HG03135 (cell line): ENCODE measurements around the gene KIAA1217.

Experiments
- ATAC-seq: cut with Tn5 transposase; IDR thresholded peaks from one replicate; pipeline ENCODE4 v1.9.1; 2021; ENCODE audit warnings: mild to moderate bottlenecking, moderate library complexity; ENCODE audit not compliant: unreplicated experiment

The KIAA1217 gene

DNA sequence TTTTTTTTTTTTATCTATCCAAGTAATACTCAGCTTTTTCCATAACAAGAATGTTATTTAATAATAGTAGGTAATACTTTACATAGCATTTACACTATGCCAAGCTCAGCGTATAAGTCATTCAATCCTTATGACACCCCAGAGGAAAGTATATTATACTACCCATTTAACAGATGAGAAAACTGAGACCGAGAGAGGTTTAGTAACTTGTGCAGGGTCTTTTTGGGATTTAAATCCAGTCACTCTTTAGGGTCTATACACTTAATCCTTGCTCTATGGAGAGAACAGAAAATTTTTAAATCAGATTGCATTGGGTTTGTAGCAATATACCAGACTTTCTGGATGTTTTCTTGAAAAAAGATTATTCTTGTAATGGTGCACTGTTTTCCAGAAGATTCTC is 322.5 kb downstream of the KIAA1217 start:
- ATAC-seq: no peak

DNA sequence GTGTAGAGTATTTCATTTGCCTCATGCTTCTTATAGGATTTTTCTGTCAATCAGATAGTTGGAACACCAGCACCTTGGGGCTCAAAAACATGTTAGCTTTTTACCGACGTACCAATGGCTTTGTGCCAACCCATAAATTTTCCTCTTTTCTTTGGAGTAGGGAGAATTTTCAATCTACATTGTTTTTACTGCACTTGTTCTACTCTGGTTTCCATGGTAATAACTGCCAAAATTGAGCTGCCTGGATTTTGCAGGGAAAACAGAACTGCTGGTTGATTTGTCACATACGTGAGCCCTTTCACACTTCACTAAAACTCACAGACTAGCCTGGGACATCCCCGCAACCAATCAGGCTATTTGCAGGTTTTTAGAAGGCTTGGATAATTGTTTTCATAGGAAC is 325.0 kb downstream of the KIAA1217 start:
- no peak for ATAC-seq

DNA sequence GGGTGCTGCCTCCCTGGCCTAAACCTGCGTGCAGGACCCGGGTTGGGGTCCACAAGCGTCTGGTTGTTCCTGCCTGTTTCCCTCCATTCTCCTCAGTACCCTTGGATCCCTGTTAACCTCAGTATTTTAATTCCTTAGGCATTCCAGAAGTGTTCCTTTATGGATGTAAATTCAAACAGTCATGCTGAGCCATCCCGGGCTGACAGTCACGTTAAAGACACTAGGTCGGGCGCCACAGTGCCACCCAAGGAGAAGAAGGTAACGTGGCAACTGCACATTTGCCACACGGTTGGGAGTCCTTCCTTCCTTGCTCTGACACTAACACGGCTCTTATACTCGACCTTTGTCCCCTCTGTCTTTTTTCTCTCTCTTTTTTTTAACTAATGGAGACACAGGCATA is 327.7 kb downstream of the KIAA1217 start:
- ATAC-seq: no peak

DNA sequence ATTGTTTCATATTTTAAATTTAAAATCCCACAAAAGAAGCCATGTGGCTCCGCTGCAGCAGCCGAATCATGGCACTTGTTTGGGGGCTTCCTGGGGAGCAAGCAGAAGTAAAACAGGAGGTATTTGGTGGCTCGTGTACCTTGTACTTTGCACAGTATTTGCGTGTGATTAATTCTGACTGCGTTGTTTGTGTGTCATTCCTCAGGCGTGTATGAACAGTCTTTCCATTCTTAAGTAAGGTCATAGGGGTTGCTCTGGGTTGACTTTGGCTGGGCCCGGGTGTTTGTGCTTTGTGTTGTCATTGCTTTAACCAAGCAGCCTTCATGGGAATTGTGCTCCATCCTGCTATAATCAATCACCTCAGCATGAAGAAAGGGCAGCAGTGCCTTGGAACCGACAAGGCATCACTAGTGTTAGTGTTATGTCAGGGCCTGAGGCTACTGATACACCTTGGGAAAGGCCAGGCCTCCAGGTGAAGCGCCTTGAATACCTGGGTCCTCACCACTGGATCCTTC is 332.4 kb downstream of the KIAA1217 start:
- no peak for ATAC-seq

DNA sequence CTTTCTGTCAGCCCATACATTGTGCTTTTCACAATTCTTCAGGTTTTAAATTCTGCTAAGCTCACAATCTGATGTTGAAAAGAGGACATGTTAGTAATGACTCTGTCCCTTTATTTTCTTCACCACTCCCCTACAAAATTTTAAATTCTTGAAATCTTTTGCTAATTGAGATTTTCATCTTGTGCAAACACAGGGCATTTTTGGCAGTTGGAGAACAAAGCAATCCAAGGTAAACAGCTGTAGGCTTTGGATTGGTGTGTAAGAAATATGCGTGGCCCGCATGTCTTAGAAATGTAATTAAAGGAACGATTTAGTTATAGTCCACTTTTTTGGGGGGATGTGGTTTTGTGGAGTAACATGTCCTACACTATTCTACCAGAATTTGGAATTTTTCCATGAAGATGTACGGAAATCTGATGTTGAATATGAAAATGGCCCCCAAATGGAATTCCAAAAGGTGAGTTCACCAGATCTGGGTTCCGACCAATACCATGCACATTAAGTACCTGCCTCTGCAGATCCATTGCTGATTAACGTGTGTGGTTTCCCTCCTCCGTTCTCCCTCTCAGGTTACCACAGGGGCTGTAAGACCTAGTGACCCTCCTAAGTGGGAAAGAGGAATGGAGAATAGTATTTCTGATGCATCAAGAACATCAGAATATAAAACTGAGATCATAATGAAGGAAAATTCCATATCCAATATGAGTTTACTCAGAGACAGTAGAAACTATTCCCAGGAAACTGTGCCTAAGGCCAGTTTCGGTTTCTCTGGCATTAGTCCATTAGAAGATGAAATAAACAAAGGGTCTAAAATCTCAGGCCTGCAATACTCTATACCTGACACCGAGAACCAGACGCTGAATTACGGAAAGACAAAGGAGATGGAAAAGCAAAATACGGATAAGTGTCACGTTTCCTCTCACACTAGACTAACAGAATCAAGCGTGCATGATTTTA is 333.7 kb downstream of the KIAA1217 start:
- ATAC-seq: no peak

DNA sequence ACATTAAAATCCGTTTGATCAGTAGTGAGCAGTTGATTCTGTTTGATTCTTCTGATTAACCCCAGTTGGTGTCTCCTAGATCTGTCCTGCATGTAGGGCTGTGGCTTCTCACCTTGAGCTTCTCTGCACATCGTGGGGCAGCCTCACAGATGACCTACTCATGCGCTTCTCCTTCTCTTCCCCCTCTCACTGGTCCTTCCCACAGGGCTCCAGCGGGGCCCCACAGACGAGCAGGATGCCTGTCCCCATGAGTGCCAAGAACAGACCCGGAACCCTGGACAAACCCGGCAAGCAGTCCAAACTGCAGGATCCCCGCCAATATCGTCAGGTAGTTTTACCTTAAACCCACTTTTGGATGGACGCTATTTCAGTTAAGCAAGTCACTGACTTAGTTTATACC is 335.8 kb downstream of the KIAA1217 start:
- ATAC-seq: no peak

DNA sequence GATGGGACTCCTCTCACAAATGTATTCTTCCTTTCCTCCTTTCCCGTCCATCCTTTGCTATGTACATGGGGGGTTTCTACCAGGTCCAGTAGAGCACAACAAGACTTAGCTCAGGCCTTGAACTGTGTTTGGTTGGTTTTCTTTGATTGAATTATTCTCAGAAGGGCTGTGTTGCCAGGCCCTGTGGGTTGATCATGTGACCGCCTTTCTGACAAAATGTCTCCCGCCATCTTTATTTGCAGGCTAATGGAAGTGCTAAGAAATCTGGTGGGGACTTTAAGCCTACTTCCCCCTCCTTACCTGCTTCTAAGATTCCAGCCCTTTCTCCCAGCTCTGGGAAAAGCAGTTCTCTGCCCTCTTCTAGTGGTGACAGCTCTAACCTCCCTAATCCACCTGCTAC is 336.6 kb downstream of the KIAA1217 start:
- no peak for ATAC-seq

DNA sequence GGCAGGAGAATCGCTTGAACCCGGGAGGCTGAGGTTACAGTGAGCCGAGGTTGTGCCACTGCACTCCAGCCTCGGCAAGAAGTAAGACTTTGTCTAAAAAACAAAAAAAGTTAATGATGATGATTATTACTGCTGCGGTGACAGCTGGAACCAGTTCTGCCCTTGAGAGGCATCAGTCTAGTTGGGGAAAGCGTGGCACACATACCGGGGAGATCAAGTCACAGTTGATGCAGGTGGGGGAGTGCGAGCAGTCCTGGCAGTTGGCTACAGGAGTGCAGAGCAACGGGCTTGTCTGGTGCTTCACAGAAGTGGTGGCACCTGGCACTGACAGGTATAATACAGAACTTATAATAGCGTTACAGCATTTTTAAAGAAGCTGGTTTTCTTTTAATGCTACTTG is 341.7 kb downstream of the KIAA1217 start:
- ATAC-seq: no peak

DNA sequence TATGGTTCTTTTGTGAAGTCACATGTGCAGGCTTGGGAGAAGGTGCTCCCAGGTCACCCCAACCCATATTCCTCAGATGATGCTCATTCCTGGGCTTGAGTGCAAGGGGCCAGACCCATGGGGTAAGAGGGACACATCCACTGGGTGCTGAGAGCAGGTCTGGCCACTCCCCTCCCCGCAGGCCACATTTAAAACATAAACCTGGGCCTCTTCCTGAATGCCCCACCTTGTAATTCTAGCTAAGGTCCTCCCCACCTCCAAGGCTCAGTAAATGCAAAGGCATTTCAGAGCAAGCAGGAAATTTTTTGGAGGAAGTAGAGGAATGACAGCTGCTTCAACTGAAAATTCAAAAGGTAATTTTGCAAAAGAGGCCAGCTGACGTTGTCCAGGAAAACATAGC is 342.2 kb downstream of the KIAA1217 start:
- no peak for ATAC-seq

DNA sequence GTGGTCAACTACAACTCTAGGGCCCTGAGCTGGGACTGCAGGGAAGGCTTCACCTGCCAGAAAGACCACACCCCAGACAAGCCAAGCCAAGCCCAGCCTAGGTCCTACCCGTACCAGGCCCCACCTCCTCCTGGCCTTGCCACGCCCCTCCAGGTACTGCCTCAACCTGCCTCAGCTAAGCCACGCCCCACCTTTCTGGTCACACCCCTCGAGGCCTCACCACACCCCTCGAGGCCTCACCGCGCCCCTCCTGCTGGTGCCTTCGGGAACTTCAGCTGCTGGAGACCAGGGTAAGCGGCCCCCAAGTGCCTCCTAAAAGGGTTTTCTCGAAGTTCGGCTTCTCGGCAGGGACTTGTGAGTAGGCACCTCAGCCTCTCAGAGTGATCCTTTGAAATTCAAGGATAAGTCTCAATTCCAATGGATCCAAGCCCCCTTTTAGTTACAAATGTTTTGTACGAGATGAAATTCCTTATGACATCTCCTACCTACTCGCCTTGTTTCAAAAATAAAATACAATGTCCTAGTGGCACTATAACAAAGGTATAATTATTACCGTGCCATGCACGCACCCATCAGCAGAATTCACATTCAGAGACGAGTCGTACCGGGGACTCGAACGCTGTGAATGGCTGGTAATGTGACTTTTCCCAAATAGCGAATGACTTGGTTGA is 343.5 kb downstream of the KIAA1217 start:
- peak; percentile 72 for ATAC-seq

DNA sequence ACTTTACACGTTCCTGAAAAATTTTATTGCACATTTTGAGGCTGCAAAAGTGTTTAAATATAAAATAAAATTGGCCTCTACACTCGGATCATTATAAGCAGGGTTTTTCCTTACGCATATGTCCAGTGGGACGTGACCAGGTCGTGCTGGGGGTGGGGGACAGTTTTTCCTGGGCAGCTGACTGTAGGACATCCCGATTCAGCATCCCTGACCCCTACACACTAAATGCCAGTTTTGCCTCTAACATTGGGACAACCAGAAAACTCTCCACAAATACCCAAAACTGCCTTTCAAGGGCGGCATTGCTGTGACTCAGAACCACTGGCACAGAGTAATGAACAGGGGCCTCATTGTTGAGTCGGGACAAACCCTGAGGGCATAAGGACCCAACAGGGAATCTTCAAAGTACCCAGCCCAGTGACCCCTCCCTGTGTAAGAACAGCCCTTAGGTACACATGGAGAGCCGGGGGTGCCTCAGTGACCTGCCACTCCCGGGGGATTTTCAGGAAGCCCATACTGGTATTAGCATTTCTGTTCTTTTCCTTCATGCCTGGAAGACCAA is 344.2 kb downstream of the KIAA1217 start:
- no peak for ATAC-seq

DNA sequence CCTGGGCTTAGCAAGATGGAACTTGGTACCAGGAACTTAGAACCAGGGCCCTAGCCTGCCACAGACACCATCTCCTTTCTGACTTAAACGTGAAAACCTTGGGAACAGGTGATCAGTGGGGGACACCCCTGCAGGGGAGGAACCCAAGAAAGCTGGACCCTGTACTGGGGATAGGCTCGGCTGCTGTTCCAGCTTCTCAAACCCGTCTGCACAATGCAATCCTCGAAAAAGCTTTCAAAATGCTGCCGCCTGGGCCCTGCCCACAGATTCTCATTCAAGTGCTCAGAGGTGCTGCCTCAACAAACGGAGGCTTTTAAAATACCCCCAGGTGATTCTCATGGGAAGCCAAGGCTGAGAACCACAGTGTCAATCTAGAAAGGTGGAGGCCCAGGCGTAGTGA is 345.1 kb downstream of the KIAA1217 start:
- no peak for ATAC-seq

DNA sequence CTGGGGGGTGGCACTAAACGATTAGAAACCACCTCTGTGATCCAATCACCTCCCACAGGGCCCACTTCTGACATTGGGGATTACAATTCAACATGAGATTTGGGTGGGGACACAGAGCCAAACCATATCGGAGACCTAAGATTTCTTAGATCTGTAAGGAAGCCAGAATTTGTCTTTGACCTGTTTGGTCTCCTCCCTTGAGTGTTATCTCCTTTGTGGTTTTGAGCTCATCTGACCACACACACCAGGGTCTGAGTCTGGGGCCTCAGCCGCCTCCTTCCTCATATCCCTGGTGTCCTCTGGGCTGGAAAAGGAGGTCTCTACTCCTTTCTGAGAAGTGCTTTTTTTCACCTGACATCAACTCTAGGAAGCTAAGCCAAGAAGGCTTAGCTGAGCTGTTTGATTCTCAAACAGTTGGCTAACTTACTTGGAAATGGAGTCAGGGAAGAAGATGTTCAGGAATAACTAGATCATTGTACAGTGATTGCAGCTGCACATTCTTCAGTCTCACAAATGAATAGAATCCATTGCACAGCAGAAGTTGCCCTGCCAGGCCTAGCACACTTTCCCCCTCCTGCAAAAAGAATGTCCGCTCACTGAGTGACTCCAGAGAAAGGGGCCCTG is 347.3 kb downstream of the KIAA1217 start:
- no peak for ATAC-seq

DNA sequence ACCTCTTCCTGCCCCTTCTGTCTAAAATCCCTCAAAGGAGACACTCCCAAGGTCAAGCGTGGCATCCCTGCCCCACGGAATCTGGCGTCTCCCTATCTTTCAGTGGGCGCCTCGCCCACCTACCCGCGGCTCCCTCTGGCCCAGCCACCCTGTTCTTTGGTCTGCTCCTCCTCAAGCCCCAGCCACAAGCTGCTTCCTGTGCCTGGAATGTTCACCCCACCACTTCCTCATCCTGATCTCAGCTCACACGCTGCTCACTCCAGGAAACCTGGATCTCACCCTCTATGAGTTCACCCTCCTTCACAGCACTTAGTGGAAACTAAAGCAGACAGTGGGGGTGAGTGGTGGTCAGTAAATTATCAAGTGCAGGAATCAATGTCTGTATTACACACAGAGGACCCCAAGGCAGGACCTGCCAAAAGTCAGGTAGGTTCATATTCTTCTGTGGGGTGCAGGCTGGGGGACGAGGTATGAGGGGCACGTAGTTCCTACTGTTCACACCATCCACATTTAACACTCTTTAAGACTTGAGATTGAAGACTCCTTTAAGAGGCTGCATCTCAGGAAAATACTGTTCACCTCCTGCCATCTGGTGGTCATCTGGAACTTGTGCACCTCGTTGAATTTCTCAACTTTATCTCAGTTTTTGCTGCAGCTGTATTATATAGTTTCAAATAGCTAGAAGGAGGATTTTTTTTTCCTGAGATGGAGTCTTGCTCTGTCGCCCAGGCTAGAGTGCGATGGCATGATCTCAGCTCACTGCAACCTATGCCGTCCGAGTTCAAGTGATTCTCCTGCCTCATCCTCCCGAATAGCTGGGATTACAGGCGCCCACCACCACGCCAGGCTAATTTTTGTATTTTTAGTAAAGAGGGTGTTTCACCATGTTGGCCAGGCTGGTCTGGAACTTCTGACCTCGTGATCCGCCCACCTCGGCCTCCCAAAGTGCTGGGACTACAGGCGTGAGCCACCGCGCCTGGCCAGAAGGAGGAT is 348.1 kb downstream of the KIAA1217 start:
- ATAC-seq: peak; percentile 53

DNA sequence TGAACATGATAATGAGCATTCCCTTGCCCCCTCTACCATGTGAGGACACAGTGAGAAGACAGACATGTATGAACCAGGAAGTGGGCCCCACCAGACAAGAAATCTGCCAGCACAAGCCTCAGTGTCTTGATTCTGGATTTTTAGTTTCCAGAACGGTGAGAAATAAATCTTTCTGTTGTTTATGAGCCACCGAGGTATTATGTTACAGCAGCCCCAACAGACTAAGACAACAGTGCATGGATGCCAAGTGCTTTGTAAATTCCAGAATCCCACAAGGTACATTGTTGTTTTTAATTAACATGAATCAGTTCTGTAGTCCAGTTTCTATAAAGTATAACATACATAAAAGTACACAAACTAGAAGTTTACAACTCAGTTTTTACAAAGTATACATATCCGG is 352.5 kb downstream of the KIAA1217 start:
- no peak for ATAC-seq

DNA sequence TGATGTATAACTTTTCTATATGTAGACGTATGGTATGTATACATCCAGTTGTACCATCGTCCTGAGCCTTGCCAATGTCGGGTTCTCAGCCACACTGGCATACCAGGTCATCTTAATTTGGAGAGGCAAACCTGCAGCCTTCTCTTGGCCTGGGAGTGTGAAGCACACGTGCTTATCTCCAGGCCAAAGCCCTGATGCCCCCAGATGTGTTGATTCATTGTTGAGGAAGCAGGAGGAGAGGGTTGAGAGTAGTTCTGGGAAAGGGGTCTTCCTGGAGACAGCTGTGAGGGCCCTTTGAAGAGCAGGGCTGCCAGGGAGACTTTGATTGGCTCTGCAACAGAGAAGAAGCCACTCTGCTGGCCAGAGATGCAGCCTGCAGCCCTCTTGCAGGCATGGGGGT is 359.1 kb downstream of the KIAA1217 start:
- ATAC-seq: no peak

DNA sequence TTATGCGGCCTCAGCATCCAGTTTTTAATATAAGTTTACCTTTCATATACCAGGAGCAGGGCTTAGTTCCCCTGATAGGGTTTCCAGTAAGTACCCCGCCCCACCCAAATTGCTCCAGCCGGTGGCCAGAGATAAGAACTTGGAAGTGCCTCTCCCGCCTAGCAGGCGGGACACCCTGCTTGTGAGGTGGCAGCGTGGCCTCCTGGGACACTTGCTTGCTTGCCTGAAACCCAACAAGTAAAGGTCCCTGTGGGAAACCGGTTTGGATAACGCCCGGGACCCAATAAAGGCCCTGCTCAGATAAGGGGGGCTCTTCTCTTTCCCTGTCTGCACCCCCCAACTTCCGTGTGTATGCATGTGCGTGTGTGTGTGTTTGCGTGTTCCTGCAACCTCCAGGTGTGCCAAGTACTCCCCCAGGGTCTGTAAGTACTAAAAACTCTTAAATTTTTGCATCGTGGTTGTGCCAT is 360.4 kb downstream of the KIAA1217 start:
- no peak for ATAC-seq

DNA sequence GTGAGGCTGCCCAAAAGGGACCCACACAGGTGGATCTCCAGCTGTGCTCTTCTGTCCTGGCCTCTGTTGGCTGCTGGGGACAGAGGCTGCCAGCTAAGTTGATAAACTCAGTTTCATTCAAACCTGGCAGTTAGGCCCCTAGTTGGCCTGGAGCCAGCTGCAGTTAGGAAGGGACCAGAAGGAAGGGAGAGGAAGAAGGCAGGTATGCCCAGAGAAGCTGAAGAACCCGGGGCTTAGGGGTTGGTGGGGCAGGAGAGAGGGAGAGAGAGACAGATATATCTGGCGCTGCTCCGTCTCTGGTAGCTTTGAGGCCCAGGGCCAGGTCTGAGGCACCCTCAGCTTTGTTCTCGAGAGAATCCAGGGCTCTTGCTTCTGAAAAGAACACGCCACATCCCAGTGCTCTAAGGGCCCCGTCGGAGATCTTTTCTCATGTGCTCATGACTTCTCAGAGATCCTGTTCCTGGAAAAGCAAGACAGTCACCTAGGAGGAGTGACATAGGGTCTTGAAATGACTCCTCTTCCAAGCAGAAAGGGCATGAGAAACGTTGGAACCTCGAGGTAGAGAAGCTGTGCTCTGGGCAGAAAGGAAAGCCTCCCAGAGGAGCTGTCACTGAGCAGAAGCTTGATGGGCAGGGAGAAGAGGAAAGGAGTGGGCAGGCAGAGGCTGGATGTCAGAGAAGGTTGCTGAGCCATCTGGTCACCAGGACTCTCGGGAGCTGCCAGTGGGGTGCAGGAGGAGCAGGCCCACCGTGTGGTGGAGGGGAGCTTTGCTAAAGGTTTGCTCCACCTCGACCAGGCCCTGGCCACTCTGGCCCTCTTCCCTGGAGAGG is 361.1 kb downstream of the KIAA1217 start:
- ATAC-seq: no peak
